HepG2 (cell line): ENCODE measurements around the gene AKR7A3. TPM values are rescaled to one million over a fixed set of nuclear protein-coding genes. Genes with fewer than 3 reads are reported as not detected.

ENCODE experiments used
- KLF12 ChIP-seq: sonication (generic); formaldehyde crosslinking; IDR thresholded peaks from 2 replicates; pipeline ENCODE4 v1.4.0; 2020; ENCODE audit warnings: missing genetic modification reagents, borderline replicate concordance
- NR2F2 ChIP-seq: IDR thresholded peaks from 2 replicates; pipeline ENCODE4 v1.6.1; 2012; ENCODE audit warnings: low read depth, inconsistent platforms, borderline replicate concordance
- RARA ChIP-seq: IDR thresholded peaks from 2 replicates; pipeline ENCODE4 v1.6.1; 2016; ENCODE audit warnings: missing genetic modification reagents, missing compliant biosample characterization
- SMARCC2 ChIP-seq: fragments of 450-650 bp; IDR thresholded peaks from 2 replicates; pipeline ENCODE4 v1.6.1; 2017; ENCODE audit warnings: antibody characterized with exemption, mild to moderate bottlenecking
- SRF ChIP-seq: IDR thresholded peaks from 2 replicates; pipeline ENCODE4 v1.6.1; 2011; ENCODE audit warnings: mild to moderate bottlenecking, low read depth, low read length, moderate library complexity
- TEAD2 ChIP-seq: sonication (generic); formaldehyde crosslinking; IDR thresholded peaks from 2 replicates; pipeline ENCODE4 v1.9.0; 2021; ENCODE audit warnings: missing genetic modification reagents
- ZFYVE20 ChIP-seq: sonication (generic); formaldehyde crosslinking; IDR thresholded peaks from 2 replicates; pipeline ENCODE4 v1.8.0; 2023; ENCODE audit warnings: low read depth, mild to moderate bottlenecking, moderate library complexity, missing genetic modification reagents, borderline replicate concordance
- ZNF180 ChIP-seq: sonication (generic); formaldehyde crosslinking; IDR thresholded peaks from 2 replicates; pipeline ENCODE4 v1.4.0; 2020; ENCODE audit warnings: low read depth, missing genetic modification reagents, borderline replicate concordance
- ZNF782 ChIP-seq: sonication (generic); formaldehyde crosslinking; IDR thresholded peaks from 2 replicates; pipeline ENCODE4 v1.4.0; 2020; ENCODE audit warnings: missing genetic modification reagents, mild to moderate bottlenecking, borderline replicate concordance
- polyA plus RNA-seq, 8 experiments: library from polyadenylated mRNA; depleted of rRNA in 3 of 8; stranded (reverse) in 7 of 8; unstranded in 1 of 8; fragments of >200 nt; fragmentation: Illumina TruSeq in 4 of 8; extraction: Trizol in 4 of 8; gene quantifications; 2 replicates each; pipeline versions ENCODE4 v1.2.1 to v1.2.3, GENCODE V29; 2011 to 2016; ENCODE audit warnings: low read depth in 4 of 8, missing spikeins in 1 of 8, mixed read lengths in 1 of 8; ENCODE audit not compliant: insufficient read depth in 1 of 8
- total RNA-seq, 5 experiments: library from RNA; depleted of rRNA; stranded (reverse); fragments of >200 nt; fragmentation: Illumina TruSeq; extraction: Trizol; gene quantifications; 2 replicates each; pipeline ENCODE4 v1.2.3, GENCODE V29; 2016; ENCODE audit warnings: low read depth in 1 of 5
- TF ChIP-seq, protein P1 (sequence below), 2 experiments: sonication (generic) in 1 of 2; formaldehyde crosslinking in 1 of 2; IDR thresholded peaks; 2 replicates each; pipeline versions ENCODE4 v1.6.1 to v1.9.0; 2014 to 2022; ENCODE audit warnings: antibody characterized with exemption in 1 of 2, borderline replicate concordance in 1 of 2, inconsistent platforms in 1 of 2, low read depth in 1 of 2, missing genetic modification reagents in 1 of 2
- TF ChIP-seq, protein P2 (sequence below): sonication (generic); formaldehyde crosslinking; IDR thresholded peaks from 2 replicates; pipeline ENCODE4 v1.5.0; 2020; ENCODE audit warnings: missing genetic modification reagents, mild to moderate bottlenecking, borderline replicate concordance
- TF ChIP-seq, protein P3 (sequence below): sonication (generic); formaldehyde crosslinking; IDR thresholded peaks from 2 replicates; pipeline ENCODE4 v1.4.0; 2020; ENCODE audit warnings: mild to moderate bottlenecking, missing genetic modification reagents

The AKR7A3 gene
- total and polyA plus RNA-seq, 2 of the 13 experiments (the other 11 are each of a cell fraction or from before 2014, with no cell fraction given) = 0.58 to 1.00 TPM

DNA sequence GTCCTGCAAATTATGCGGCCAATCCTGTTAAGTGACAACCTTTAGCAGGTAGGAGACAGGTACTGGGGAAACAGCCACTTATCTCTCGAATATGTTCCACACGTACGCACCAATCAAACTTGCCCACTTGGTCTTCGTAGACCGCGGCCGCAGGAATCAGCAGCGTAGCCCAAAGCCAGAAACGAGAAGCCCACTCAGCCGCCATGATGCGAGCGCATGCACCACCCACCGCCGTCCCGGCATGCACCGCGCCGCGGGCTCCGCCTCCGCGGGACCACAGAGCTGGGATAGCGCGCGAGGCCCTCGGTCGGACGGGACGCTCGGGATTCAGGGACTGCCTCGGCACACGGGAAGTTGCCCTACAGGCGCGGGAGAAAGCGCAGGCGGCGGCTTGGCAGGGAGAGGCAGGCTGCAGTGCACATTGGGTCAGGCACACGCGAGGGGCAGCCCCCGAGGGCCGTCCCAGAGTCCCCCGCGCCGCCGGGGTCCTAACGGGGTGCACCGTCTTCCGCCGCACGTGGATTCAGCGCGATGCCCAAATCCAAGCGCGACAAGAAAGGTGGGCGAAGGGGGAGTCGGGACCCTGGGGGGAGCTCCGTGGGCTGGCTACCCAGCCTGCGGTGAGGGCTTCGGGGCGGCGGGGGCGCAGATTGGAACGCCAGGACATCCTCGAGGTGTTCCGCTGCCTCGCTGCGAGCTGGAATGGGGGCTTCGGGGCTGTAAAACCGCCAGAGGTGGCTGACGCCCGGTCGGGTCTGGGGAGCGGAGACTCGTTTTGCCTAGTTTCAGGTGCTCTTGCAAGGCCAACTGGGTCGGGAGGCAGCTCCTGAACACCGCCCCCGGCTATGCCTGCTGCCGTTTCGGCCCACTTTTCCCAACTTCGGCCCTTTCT is 37.0 kb downstream of the AKR7A3 start, which contains the start of the genes EMC1 and MRTO4 (continued):
- TF ChIP-seq, protein P1, sequence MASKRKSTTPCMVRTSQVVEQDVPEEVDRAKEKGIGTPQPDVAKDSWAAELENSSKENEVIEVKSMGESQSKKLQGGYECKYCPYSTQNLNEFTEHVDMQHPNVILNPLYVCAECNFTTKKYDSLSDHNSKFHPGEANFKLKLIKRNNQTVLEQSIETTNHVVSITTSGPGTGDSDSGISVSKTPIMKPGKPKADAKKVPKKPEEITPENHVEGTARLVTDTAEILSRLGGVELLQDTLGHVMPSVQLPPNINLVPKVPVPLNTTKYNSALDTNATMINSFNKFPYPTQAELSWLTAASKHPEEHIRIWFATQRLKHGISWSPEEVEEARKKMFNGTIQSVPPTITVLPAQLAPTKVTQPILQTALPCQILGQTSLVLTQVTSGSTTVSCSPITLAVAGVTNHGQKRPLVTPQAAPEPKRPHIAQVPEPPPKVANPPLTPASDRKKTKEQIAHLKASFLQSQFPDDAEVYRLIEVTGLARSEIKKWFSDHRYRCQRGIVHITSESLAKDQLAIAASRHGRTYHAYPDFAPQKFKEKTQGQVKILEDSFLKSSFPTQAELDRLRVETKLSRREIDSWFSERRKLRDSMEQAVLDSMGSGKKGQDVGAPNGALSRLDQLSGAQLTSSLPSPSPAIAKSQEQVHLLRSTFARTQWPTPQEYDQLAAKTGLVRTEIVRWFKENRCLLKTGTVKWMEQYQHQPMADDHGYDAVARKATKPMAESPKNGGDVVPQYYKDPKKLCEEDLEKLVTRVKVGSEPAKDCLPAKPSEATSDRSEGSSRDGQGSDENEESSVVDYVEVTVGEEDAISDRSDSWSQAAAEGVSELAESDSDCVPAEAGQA (IDR thresholded peaks at IDR 0.05; ENCODE audit: low read depth) = no peak
- TF ChIP-seq, protein P1 (CRISPR knock-in tag; IDR thresholded peaks at IDR 0.05; ENCODE audit: borderline replicate concordance) = no peak
- TF ChIP-seq NR2F2 = no peak
- 0 out of 2 replicates have a peak, but pooled peaks have one; percentile 62 for TF ChIP-seq ZNF180 (CRISPR knock-in tag)
- no peak for TF ChIP-seq TEAD2
- TF ChIP-seq, protein P2, sequence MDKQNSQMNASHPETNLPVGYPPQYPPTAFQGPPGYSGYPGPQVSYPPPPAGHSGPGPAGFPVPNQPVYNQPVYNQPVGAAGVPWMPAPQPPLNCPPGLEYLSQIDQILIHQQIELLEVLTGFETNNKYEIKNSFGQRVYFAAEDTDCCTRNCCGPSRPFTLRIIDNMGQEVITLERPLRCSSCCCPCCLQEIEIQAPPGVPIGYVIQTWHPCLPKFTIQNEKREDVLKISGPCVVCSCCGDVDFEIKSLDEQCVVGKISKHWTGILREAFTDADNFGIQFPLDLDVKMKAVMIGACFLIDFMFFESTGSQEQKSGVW = no peak
- TF ChIP-seq RARA (CRISPR knock-in tag) = no peak; the same call in 1 of the 2 replicates
- peak; percentile 38; the same call in 1 of the 2 replicates for TF ChIP-seq KLF12 (CRISPR knock-in tag)
- TF ChIP-seq ZFYVE20 (CRISPR knock-in tag) = no peak
- TF ChIP-seq SRF = no peak
- peak; percentile 94; the same call in 1 of the 2 replicates for TF ChIP-seq ZNF782 (CRISPR knock-in tag)
- TF ChIP-seq, protein P3, sequence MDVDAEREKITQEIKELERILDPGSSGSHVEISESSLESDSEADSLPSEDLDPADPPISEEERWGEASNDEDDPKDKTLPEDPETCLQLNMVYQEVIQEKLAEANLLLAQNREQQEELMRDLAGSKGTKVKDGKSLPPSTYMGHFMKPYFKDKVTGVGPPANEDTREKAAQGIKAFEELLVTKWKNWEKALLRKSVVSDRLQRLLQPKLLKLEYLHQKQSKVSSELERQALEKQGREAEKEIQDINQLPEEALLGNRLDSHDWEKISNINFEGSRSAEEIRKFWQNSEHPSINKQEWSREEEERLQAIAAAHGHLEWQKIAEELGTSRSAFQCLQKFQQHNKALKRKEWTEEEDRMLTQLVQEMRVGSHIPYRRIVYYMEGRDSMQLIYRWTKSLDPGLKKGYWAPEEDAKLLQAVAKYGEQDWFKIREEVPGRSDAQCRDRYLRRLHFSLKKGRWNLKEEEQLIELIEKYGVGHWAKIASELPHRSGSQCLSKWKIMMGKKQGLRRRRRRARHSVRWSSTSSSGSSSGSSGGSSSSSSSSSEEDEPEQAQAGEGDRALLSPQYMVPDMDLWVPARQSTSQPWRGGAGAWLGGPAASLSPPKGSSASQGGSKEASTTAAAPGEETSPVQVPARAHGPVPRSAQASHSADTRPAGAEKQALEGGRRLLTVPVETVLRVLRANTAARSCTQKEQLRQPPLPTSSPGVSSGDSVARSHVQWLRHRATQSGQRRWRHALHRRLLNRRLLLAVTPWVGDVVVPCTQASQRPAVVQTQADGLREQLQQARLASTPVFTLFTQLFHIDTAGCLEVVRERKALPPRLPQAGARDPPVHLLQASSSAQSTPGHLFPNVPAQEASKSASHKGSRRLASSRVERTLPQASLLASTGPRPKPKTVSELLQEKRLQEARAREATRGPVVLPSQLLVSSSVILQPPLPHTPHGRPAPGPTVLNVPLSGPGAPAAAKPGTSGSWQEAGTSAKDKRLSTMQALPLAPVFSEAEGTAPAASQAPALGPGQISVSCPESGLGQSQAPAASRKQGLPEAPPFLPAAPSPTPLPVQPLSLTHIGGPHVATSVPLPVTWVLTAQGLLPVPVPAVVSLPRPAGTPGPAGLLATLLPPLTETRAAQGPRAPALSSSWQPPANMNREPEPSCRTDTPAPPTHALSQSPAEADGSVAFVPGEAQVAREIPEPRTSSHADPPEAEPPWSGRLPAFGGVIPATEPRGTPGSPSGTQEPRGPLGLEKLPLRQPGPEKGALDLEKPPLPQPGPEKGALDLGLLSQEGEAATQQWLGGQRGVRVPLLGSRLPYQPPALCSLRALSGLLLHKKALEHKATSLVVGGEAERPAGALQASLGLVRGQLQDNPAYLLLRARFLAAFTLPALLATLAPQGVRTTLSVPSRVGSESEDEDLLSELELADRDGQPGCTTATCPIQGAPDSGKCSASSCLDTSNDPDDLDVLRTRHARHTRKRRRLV (CRISPR knock-in tag) = peak; percentile 72; the same call in 1 of the 2 replicates
- no peak for TF ChIP-seq SMARCC2
